SK-N-MC (cell line): ENCODE measurements around the gene AIF1L.

Experiments
- EZH2 ChIP-seq: fragments of 200-600 bp; sonication (generic); IDR thresholded peaks from one replicate; pipeline ENCODE4 v1.6.1; 2017; ENCODE audit warnings: antibody characterized with exemption
- POLR2AphosphoS5 ChIP-seq: IDR thresholded peaks from 2 replicates; pipeline ENCODE4 v1.6.1; 2012; ENCODE audit warnings: mild to moderate bottlenecking, low read depth, low read length, borderline replicate concordance

- TF ChIP-seq EZH2: no peak
- no peak for TF ChIP-seq POLR2AphosphoS5
Observed at GRCh38 chr9:131098391-131099101, 2.2 kb downstream of the AIF1L start.
